DOHH2 (cell line): ENCODE measurements around the gene MIXL1.

Source experiments
- CTCF ChIP-seq: fragments of 200-600 bp; sonication (generic); IDR thresholded peaks from one replicate; pipeline ENCODE4 v1.5.1; 2014; ENCODE audit warnings: antibody characterized with exemption, mild to moderate bottlenecking, low read depth, low read length; ENCODE audit not compliant: poor library complexity, severe bottlenecking
- EZH2phosphoT487 ChIP-seq: fragments of 200-600 bp; sonication (generic); IDR thresholded peaks from 2 replicates; pipeline ENCODE4 v1.6.1; 2017; ENCODE audit warnings: borderline replicate concordance, mild to moderate bottlenecking, antibody characterized with exemption, low read length, moderate library complexity, mixed read lengths

- TF ChIP-seq CTCF (no peak), EZH2phosphoT487 (no peak)
These were observed at the start of gene MIXL1 for GRCh38 chr1:226223157-226223785.
